K562 (cell line): Measurements from ENCODE around the gene LRIF1. TPM values are rescaled to one million over a fixed set of nuclear protein-coding genes. Genes with fewer than 3 reads are reported as not detected.

Experiments
- CEBPB ChIP-seq: fragments of 450-650 bp; IDR thresholded peaks from 2 replicates; pipeline ENCODE4 v1.6.1; 2016; ENCODE audit warnings: missing genetic modification characterization, missing compliant biosample characterization
- ERF ChIP-seq: fragments of 450-650 bp; formaldehyde crosslinking; IDR thresholded peaks from 2 replicates; pipeline ENCODE4 v1.4.0; 2020; ENCODE audit warnings: mild to moderate bottlenecking, mixed read lengths
- FOXK2 ChIP-seq, 2 experiments: fragments of 450-650 bp; IDR thresholded peaks in 1 of 2; conservative IDR thresholded peaks in 1 of 2; 2 replicates each; pipeline ENCODE4 v1.6.1; 2016; ENCODE audit warnings: low read depth in 2 of 2, mild to moderate bottlenecking in 1 of 2
- JUND ChIP-seq, 2 experiments: IDR thresholded peaks; 2 replicates in 1 of 2; 3 replicates in 1 of 2; pipeline ENCODE4 v1.6.1; 2011; ENCODE audit warnings: borderline replicate concordance in 2 of 2, low read depth in 2 of 2, low read length in 2 of 2, improper control_type of control experiment in 1 of 2, missing biosample characterization in 1 of 2, missing genetic modification characterization in 1 of 2, missing genetic modification reagents in 1 of 2
- KLF6 ChIP-seq: fragments of 250-450 bp; sonication (Bioruptor Pico); IDR thresholded peaks from 2 replicates; pipeline ENCODE4 v1.4.0; 2020; ENCODE audit warnings: mild to moderate bottlenecking, moderate library complexity, borderline replicate concordance
- MECOM ChIP-seq: fragments of 250-450 bp; sonication (Bioruptor Pico); IDR thresholded peaks from 2 replicates; pipeline ENCODE4 v1.8.0; 2022; ENCODE audit warnings: inconsistent platforms
- MXI1 ChIP-seq: IDR thresholded peaks from 2 replicates; pipeline ENCODE4 v1.6.1; 2011; ENCODE audit warnings: low read depth, mild to moderate bottlenecking, improper control_type of control experiment, low read length
- NEUROD1 ChIP-seq: fragments of 150-350 bp; IDR thresholded peaks from 2 replicates; pipeline ENCODE4 v1.6.1; 2014; ENCODE audit warnings: borderline replicate concordance, low read length, low read depth; ENCODE audit not compliant: partially characterized antibody
- PTBP1 ChIP-seq: fragments of 200-400 bp; formaldehyde crosslinking; IDR thresholded peaks from 2 replicates; pipeline ENCODE4 v1.6.1; 2017; ENCODE audit warnings: low read depth, low read length
- PYGO2 ChIP-seq: fragments of 450-650 bp; IDR thresholded peaks from 2 replicates; pipeline ENCODE4 v1.6.1; 2016; ENCODE audit warnings: mild to moderate bottlenecking, missing genetic modification characterization, moderate library complexity, missing compliant biosample characterization
- TAL1 ChIP-seq: fragments of 450-650 bp; IDR thresholded peaks from 2 replicates; pipeline ENCODE4 v1.6.1; 2016; ENCODE audit warnings: mild to moderate bottlenecking
- TBP ChIP-seq: optimal IDR thresholded peaks from 2 replicates; pipeline ENCODE3; 2011; ENCODE audit warnings: low read depth, low read length, improper control_type of control experiment
- TRIM24 ChIP-seq, 2 experiments: fragments of 450-650 bp; IDR thresholded peaks; 2 replicates each; pipeline ENCODE4 v1.6.1; 2016
- ZNF133 ChIP-seq: fragments of 250-450 bp; sonication (Bioruptor Pico); IDR thresholded peaks from 2 replicates; pipeline ENCODE4 v1.4.0; 2020; ENCODE audit warnings: mild to moderate bottlenecking
- ZNF239 ChIP-seq: fragments of 250-450 bp; sonication (Bioruptor Pico); IDR thresholded peaks from 2 replicates; pipeline ENCODE4 v1.4.0; 2020; ENCODE audit warnings: mild to moderate bottlenecking
- polyA plus RNA-seq, 8 experiments: library from polyadenylated mRNA; depleted of rRNA in 4 of 8; stranded (reverse) in 5 of 8; unstranded in 3 of 8; fragments of >200 nt; fragmentation: Nextera tagmentation in 2 of 8; fragmentation: Illumina TruSeq in 1 of 8; extraction: Ambion mirVana in 2 of 8; extraction: Trizol in 1 of 8; gene quantifications; 2 replicates each; pipeline versions ENCODE4 v1.2.1 to v1.2.3, GENCODE V29; 2011 to 2014; ENCODE audit warnings: inconsistent platforms in 1 of 8, missing spikeins in 1 of 8
- total RNA-seq, 7 experiments: library from RNA; depleted of rRNA in 6 of 7; stranded (reverse); fragments of >200 nt in 6 of 7; fragmentation: Illumina TruSeq in 2 of 7; extraction: Trizol in 2 of 7; gene quantifications; 2 replicates each; pipeline versions ENCODE4 v1.2.1 to v1.2.3, GENCODE V29; 2011 to 2021; ENCODE audit warnings: low replicate concordance in 1 of 7
- TF ChIP-seq, protein P1 (sequence below): fragments of 450-650 bp; IDR thresholded peaks from 2 replicates; pipeline ENCODE4 v1.6.1; 2016; ENCODE audit warnings: antibody characterized with exemption

The LRIF1 gene
- total and polyA plus RNA-seq, 9 of the 15 experiments (the other 6 are each of a cell fraction or from before 2014, with no cell fraction given), result 35.6 to 88.8 (median 74.1) TPM

- TF ChIP-seq, protein P1, sequence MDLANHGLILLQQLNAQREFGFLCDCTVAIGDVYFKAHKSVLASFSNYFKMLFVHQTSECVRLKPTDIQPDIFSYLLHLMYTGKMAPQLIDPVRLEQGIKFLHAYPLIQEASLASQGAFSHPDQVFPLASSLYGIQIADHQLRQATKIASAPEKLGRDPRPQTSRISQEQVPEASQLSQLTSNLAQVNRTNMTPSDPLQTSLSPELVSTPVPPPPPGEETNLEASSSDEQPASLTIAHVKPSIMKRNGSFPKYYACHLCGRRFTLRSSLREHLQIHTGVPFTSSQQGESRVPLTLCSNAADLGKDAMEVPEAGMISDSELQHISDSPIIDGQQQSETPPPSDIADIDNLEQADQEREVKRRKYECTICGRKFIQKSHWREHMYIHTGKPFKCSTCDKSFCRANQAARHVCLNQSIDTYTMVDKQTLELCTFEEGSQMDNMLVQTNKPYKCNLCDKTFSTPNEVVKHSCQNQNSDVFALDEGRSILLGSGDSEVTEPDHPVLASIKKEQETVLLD, result peak; percentile 70
- TF ChIP-seq ZNF133 (0 out of 2 replicates have a peak, but pooled peaks have one; percentile 36), TAL1 (peak; percentile 12; the same call in 1 of the 2 replicates), ERF (CRISPR knock-in tag) (peak; percentile 51; the same call in 1 of the 2 replicates), PYGO2 (tag) (peak; percentile 45; the same call in 1 of the 2 replicates), ZNF239 (0 out of 2 replicates have a peak, but pooled peaks have one; percentile 34), MXI1 (no peak), PTBP1 (no peak), NEUROD1 (peak; percentile 70), MECOM (CRISPR knock-in tag) (peak; percentile 37; the same call in 1 of the 2 replicates), KLF6 (0 out of 2 replicates have a peak, but pooled peaks have one; percentile 10), TRIM24 (IDR thresholded peaks at IDR 0.05) (peak; percentile 60), TBP (peak; percentile 45), JUND (IDR thresholded peaks at IDR 0.05; ENCODE audit: borderline replicate concordance, low read depth, low read length) (peak; percentile 92), JUND (tag; IDR thresholded peaks at IDR 0.05; ENCODE audit: borderline replicate concordance, low read depth, low read length) (peak; percentile 94; the same call in 2 of the 3 replicates), CEBPB (peak; percentile 19; the same call in 1 of the 2 replicates), FOXK2 (conservative IDR thresholded peaks at IDR 0.05 in 1 of 2, IDR thresholded peaks at IDR 0.05 in 1 of 2; ENCODE audit: low read depth in 2 of 2) (peak; percentile 63 to 77; a peak in 3 of 4 replicates)
Measured at GRCh38 chr1:110916669-110917306, 46.9 kb downstream of the LRIF1 start (continued).
